ENCODE measurements around the gene TRAFD1. TPM values are rescaled to one million over a fixed set of nuclear protein-coding genes. Genes with fewer than 3 reads are reported as not detected.

TRAFD1 gene
- total and polyA plus RNA-seq, 9 of the 15 experiments (the other 6 are each of a cell fraction or from before 2014, with no cell fraction given): 41.3 to 85.5 (median 54.5) TPM

DNA sequence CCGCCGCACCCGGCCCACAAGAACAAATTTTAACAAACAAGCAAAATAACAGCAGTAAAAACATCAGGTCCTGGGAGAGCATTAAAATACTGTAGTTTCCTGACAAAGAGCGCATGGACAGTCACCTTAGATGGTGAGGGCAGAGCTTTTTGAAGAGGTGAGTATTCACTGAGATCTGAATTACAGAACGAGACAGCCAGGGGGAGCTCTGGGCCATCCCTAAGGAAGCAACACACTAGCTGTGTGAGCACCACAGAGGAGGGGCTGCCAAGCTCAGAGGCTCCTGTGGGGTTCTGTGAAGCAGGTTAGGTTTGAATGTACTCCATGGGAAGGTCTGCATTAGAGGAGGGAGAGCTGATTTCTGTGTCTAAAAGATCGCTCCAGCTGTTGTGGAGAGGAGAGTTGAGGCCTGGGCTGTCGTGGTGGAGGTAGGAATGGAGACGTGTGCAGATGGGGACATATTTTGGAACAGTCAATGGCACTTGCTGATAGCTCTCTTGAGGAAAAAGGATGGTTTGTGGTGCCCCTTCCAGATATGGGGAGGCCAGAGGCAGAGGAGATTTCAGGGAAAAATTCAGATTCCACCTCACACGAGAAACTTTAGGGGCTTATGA, 72.9 kb downstream of the TRAFD1 start (continued):
- TF ChIP-seq NFYB (IDR thresholded peaks at IDR 0.05; ENCODE audit: extremely low read depth, insufficient read length) (no peak), BRD4 (IDR thresholded peaks at IDR 0.05) (no peak), PPARD (CRISPR knock-in tag; IDR thresholded peaks at IDR 0.05) (no peak), ZNF239 (CRISPR knock-in tag; IDR thresholded peaks at IDR 0.05) (no peak), MAZ (CRISPR knock-in tag; conservative IDR thresholded peaks at IDR 0.05 in 1 of 2, IDR thresholded peaks at IDR 0.05 in 1 of 2) (0 out of 4 replicates have a peak, but pooled peaks of 1 of the 2 experiments have one; percentile 21), STAG1 (CRISPR knock-in tag; IDR thresholded peaks at IDR 0.05; ENCODE audit: borderline replicate concordance) (peak; percentile 61; the same call in 1 of the 2 replicates), RAD21 (CRISPR knock-in tag; conservative IDR thresholded peaks at IDR 0.05 in 1 of 2, IDR thresholded peaks at IDR 0.05 in 1 of 2) (peak; percentile 54 to 80), PCBP1 (IDR thresholded peaks at IDR 0.05; ENCODE audit: low read depth, low read length, poor library complexity, severe bottlenecking) (no peak), HLTF (IDR thresholded peaks at IDR 0.05) (no peak), RFX1 (IDR thresholded peaks at IDR 0.05) (no peak), FOXA1 (IDR thresholded peaks at IDR 0.05; ENCODE audit: borderline replicate concordance) (no peak), ZNF778 (CRISPR knock-in tag; IDR thresholded peaks at IDR 0.05) (no peak), MAX (CRISPR knock-in tag; IDR thresholded peaks at IDR 0.05) (no peak), CC2D1A (IDR thresholded peaks at IDR 0.05) (0 out of 2 replicates have a peak, but pooled peaks have one; percentile 23), CTBP1 (IDR thresholded peaks at IDR 0.05; ENCODE audit: borderline replicate concordance) (0 out of 2 replicates have a peak, but pooled peaks have one; percentile 18), POLR3G (IDR thresholded peaks at IDR 0.05; ENCODE audit: extremely low read depth, insufficient read length, insufficient replicate concordance) (no peak), FOXM1 (IDR thresholded peaks at IDR 0.05; ENCODE audit: low read depth) (no peak), FOXM1 (CRISPR knock-in tag; IDR thresholded peaks at IDR 0.05; ENCODE audit: low read depth) (no peak), MAFG (tag; conservative IDR thresholded peaks at IDR 0.05) (no peak)
- TF ChIP-seq, protein P1, sequence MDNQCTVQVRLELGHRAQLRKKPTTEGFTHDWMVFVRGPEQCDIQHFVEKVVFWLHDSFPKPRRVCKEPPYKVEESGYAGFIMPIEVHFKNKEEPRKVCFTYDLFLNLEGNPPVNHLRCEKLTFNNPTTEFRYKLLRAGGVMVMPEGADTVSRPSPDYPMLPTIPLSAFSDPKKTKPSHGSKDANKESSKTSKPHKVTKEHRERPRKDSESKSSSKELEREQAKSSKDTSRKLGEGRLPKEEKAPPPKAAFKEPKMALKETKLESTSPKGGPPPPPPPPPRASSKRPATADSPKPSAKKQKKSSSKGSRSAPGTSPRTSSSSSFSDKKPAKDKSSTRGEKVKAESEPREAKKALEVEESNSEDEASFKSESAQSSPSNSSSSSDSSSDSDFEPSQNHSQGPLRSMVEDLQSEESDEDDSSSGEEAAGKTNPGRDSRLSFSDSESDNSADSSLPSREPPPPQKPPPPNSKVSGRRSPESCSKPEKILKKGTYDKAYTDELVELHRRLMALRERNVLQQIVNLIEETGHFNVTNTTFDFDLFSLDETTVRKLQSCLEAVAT (IDR thresholded peaks at IDR 0.05): no peak
- TF ChIP-seq, protein P2, sequence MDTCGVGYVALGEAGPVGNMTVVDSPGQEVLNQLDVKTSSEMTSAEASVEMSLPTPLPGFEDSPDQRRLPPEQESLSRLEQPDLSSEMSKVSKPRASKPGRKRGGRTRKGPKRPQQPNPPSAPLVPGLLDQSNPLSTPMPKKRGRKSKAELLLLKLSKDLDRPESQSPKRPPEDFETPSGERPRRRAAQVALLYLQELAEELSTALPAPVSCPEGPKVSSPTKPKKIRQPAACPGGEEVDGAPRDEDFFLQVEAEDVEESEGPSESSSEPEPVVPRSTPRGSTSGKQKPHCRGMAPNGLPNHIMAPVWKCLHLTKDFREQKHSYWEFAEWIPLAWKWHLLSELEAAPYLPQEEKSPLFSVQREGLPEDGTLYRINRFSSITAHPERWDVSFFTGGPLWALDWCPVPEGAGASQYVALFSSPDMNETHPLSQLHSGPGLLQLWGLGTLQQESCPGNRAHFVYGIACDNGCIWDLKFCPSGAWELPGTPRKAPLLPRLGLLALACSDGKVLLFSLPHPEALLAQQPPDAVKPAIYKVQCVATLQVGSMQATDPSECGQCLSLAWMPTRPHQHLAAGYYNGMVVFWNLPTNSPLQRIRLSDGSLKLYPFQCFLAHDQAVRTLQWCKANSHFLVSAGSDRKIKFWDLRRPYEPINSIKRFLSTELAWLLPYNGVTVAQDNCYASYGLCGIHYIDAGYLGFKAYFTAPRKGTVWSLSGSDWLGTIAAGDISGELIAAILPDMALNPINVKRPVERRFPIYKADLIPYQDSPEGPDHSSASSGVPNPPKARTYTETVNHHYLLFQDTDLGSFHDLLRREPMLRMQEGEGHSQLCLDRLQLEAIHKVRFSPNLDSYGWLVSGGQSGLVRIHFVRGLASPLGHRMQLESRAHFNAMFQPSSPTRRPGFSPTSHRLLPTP (IDR thresholded peaks at IDR 0.05; ENCODE audit: borderline replicate concordance, extremely low read depth, insufficient read length): no peak
- TF ChIP-seq, protein P3, sequence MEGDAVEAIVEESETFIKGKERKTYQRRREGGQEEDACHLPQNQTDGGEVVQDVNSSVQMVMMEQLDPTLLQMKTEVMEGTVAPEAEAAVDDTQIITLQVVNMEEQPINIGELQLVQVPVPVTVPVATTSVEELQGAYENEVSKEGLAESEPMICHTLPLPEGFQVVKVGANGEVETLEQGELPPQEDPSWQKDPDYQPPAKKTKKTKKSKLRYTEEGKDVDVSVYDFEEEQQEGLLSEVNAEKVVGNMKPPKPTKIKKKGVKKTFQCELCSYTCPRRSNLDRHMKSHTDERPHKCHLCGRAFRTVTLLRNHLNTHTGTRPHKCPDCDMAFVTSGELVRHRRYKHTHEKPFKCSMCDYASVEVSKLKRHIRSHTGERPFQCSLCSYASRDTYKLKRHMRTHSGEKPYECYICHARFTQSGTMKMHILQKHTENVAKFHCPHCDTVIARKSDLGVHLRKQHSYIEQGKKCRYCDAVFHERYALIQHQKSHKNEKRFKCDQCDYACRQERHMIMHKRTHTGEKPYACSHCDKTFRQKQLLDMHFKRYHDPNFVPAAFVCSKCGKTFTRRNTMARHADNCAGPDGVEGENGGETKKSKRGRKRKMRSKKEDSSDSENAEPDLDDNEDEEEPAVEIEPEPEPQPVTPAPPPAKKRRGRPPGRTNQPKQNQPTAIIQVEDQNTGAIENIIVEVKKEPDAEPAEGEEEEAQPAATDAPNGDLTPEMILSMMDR (IDR thresholded peaks at IDR 0.05 in 2 of 3, conservative IDR thresholded peaks at IDR 0.05 in 1 of 3; ENCODE audit: insufficient read depth in 2 of 3, low read depth in 1 of 3, low read length in 3 of 3): peak; percentile 72 to 84 (median 81)
